GM23338 (cell line): ENCODE results near the gene CXCR5.

Experiments
- CREB1 ChIP-seq: fragments of 250-450 bp; sonication (Bioruptor Pico); IDR thresholded peaks from 2 replicates; pipeline ENCODE4 v1.5.0; 2020; ENCODE audit warnings: low read depth, mild to moderate bottlenecking, moderate library complexity
- EZH2 ChIP-seq: fragments of 200-600 bp; sonication (generic); IDR thresholded peaks from one replicate; pipeline ENCODE4 v1.8.0; 2017; ENCODE audit warnings: antibody characterized with exemption, mild to moderate bottlenecking, low read depth; ENCODE audit not compliant: unreplicated experiment
- EZH2phosphoT487 ChIP-seq: fragments of 200-600 bp; sonication (generic); IDR thresholded peaks from one replicate; pipeline ENCODE4 v1.8.1; 2018; ENCODE audit warnings: antibody characterized with exemption; ENCODE audit not compliant: unreplicated experiment
- JUNB ChIP-seq: IDR thresholded peaks from one replicate; pipeline ENCODE4 v1.6.1; 2016; ENCODE audit warnings: antibody characterized with exemption; ENCODE audit not compliant: unreplicated experiment
- POLR2AphosphoS5 ChIP-seq: IDR thresholded peaks from 2 replicates; pipeline ENCODE4 v1.6.1; 2016; ENCODE audit warnings: antibody characterized with exemption, low read depth
- STAT1 ChIP-seq: IDR thresholded peaks from one replicate; pipeline ENCODE4 v1.6.1; 2016; ENCODE audit warnings: antibody characterized with exemption; ENCODE audit not compliant: unreplicated experiment
- TF ChIP-seq, protein P1 (sequence below), 2 experiments: fragments of 200-600 bp in 1 of 2; sonication (generic) in 1 of 2; conservative IDR thresholded peaks; 2 replicates each; pipeline versions ENCODE4 v1.5.1 to v1.6.1; 2016 to 2017; ENCODE audit warnings: antibody characterized with exemption in 2 of 2, low read depth in 2 of 2, mild to moderate bottlenecking in 2 of 2, moderate library complexity in 1 of 2

DNA sequence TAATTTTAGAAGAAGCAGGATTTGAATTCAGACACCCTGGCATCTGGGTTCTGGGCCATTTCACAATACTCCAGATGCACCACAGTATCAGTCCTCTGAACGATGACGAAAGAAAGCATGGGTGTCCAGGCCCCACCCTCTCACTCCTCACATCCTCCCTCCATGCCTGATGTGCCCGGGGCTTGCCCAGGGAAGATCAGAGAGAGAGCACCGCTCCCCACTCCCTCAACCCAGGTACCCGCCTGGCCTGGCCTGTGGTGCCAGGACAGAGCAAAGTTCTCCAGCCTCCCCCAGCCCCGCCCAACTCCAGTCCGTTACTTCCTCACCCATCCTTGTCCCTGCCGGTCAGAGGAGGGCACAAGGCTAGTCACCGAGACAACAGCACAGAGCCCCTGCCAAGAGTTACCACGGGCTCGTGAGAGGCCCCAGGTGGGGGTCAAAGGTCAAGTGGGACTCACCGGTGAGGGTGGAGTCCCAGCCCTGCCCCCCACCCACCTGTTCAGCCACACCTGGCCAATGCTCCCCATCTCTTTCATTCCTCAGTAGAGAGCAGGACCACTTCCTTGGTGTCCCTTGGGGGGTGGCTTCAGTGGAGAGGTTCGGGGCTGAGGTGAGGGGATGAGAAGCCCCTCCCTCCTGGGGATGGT is 33.9 kb downstream of the CXCR5 start:
- TF ChIP-seq, protein P1, sequence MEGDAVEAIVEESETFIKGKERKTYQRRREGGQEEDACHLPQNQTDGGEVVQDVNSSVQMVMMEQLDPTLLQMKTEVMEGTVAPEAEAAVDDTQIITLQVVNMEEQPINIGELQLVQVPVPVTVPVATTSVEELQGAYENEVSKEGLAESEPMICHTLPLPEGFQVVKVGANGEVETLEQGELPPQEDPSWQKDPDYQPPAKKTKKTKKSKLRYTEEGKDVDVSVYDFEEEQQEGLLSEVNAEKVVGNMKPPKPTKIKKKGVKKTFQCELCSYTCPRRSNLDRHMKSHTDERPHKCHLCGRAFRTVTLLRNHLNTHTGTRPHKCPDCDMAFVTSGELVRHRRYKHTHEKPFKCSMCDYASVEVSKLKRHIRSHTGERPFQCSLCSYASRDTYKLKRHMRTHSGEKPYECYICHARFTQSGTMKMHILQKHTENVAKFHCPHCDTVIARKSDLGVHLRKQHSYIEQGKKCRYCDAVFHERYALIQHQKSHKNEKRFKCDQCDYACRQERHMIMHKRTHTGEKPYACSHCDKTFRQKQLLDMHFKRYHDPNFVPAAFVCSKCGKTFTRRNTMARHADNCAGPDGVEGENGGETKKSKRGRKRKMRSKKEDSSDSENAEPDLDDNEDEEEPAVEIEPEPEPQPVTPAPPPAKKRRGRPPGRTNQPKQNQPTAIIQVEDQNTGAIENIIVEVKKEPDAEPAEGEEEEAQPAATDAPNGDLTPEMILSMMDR (conservative IDR thresholded peaks at IDR 0.05; ENCODE audit: low read depth in 2 of 2), result no peak
- TF ChIP-seq POLR2AphosphoS5 (no peak), EZH2 (no peak), CREB1 (CRISPR knock-in tag) (no peak), JUNB (no peak), EZH2phosphoT487 (no peak), STAT1 (no peak)
